ENCODE results near the gene ARVCF. TPM values are rescaled to one million over a fixed set of nuclear protein-coding genes. Genes with fewer than 3 reads are reported as not detected.

ARVCF gene
- total and polyA plus RNA-seq, 9 of the 15 experiments (the other 6 are each of a cell fraction or from before 2014, with no cell fraction given): 0.03 to 97.4 (median 15.6) TPM

DNA sequence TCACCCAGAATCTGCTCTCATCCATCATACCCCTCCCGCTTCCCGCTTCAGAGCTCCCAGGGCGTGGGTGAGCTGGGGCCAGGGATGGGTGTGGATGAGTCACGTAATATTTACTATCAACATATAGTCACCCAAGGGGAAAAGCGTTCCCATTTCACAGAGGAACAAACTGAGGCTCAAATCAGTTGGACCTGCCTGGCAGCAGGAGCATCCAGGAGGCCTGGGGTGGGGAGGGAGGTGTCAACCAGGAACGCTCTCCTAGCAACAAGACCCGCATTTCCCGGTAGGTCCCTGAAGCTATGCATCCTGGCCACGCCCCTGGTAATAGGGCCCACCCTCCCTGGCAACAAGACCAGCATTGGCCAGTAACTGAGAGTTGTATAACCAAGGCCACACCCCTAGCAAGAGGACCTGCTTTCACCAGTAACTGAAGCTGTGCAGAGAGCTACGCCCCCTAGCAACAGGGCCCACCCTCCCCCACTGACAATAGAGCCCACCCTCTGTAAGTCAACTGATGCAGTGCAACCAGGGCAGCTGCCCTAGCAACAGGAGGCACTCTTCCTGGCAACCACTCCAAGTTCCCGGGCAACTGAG lies 42.3 kb downstream of the ARVCF start (continued):
- TF ChIP-seq ESRRA (IDR thresholded peaks at IDR 0.05; ENCODE audit: borderline replicate concordance, low read depth): peak; percentile 54; the same call in 1 of the 2 replicates
- peak; percentile 100 for TF ChIP-seq SMARCA5 (IDR thresholded peaks at IDR 0.05)
- peak; percentile 47; the same call in 1 of the 2 replicates for TF ChIP-seq E2F3 (CRISPR knock-in tag; IDR thresholded peaks at IDR 0.05)
- no peak for TF ChIP-seq ZNF197 (CRISPR knock-in tag; IDR thresholded peaks at IDR 0.05; ENCODE audit: low read depth)
- TF ChIP-seq CBX1 (IDR thresholded peaks at IDR 0.05; ENCODE audit: low read depth): peak; percentile 99
- no peak for TF ChIP-seq ZNF12 (CRISPR knock-in tag; IDR thresholded peaks at IDR 0.05)
- TF ChIP-seq, protein P1, sequence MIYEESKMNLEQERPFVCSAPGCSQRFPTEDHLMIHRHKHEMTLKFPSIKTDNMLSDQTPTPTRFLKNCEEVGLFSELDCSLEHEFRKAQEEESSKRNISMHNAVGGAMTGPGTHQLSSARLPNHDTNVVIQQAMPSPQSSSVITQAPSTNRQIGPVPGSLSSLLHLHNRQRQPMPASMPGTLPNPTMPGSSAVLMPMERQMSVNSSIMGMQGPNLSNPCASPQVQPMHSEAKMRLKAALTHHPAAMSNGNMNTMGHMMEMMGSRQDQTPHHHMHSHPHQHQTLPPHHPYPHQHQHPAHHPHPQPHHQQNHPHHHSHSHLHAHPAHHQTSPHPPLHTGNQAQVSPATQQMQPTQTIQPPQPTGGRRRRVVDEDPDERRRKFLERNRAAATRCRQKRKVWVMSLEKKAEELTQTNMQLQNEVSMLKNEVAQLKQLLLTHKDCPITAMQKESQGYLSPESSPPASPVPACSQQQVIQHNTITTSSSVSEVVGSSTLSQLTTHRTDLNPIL (CRISPR knock-in tag; IDR thresholded peaks at IDR 0.05): no peak
- TF ChIP-seq, protein P2, sequence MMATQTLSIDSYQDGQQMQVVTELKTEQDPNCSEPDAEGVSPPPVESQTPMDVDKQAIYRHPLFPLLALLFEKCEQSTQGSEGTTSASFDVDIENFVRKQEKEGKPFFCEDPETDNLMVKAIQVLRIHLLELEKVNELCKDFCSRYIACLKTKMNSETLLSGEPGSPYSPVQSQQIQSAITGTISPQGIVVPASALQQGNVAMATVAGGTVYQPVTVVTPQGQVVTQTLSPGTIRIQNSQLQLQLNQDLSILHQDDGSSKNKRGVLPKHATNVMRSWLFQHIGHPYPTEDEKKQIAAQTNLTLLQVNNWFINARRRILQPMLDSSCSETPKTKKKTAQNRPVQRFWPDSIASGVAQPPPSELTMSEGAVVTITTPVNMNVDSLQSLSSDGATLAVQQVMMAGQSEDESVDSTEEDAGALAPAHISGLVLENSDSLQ (IDR thresholded peaks at IDR 0.05): no peak
- TF ChIP-seq PHF20 (IDR thresholded peaks at IDR 0.05; ENCODE audit: partially characterized antibody): peak; percentile 82
- TF ChIP-seq, protein P3, sequence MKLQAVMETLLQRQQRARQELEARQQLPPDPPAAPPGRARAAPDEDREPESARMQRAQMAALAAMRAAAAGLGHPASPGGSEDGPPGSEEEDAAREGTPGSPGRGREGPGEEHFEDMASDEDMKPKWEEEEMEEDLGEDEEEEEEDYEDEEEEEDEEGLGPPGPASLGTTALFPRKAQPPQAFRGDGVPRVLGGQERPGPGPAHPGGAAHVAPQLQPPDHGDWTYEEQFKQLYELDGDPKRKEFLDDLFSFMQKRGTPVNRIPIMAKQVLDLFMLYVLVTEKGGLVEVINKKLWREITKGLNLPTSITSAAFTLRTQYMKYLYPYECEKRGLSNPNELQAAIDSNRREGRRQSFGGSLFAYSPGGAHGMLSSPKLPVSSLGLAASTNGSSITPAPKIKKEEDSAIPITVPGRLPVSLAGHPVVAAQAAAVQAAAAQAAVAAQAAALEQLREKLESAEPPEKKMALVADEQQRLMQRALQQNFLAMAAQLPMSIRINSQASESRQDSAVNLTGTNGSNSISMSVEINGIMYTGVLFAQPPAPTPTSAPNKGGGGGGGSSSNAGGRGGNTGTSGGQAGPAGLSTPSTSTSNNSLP (IDR thresholded peaks at IDR 0.05; ENCODE audit: borderline replicate concordance, low read depth, low read length): 0 out of 2 replicates have a peak, but pooled peaks have one; percentile 6
- TF ChIP-seq MBD2 (IDR thresholded peaks at IDR 0.05; ENCODE audit: borderline replicate concordance, low read depth): peak; percentile 64; the same call in 1 of the 2 replicates
- 0 out of 2 replicates have a peak, but pooled peaks have one; percentile 20 for TF ChIP-seq ETV1 (tag; conservative IDR thresholded peaks at IDR 0.05; ENCODE audit: low read depth)
- peak; percentile 70; the same call in 1 of the 2 replicates for TF ChIP-seq MXI1 (IDR thresholded peaks at IDR 0.05; ENCODE audit: low read depth, low read length)
- no peak for TF ChIP-seq ZNF431 (CRISPR knock-in tag; IDR thresholded peaks at IDR 0.05)
- TF ChIP-seq EGR1 (conservative IDR thresholded peaks at IDR 0.05): peak; percentile 84
- TF ChIP-seq, protein P4, sequence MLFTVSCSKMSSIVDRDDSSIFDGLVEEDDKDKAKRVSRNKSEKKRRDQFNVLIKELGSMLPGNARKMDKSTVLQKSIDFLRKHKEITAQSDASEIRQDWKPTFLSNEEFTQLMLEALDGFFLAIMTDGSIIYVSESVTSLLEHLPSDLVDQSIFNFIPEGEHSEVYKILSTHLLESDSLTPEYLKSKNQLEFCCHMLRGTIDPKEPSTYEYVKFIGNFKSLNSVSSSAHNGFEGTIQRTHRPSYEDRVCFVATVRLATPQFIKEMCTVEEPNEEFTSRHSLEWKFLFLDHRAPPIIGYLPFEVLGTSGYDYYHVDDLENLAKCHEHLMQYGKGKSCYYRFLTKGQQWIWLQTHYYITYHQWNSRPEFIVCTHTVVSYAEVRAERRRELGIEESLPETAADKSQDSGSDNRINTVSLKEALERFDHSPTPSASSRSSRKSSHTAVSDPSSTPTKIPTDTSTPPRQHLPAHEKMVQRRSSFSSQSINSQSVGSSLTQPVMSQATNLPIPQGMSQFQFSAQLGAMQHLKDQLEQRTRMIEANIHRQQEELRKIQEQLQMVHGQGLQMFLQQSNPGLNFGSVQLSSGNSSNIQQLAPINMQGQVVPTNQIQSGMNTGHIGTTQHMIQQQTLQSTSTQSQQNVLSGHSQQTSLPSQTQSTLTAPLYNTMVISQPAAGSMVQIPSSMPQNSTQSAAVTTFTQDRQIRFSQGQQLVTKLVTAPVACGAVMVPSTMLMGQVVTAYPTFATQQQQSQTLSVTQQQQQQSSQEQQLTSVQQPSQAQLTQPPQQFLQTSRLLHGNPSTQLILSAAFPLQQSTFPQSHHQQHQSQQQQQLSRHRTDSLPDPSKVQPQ (CRISPR knock-in tag; IDR thresholded peaks at IDR 0.05; ENCODE audit: borderline replicate concordance): no peak
- 0 out of 2 replicates have a peak, but pooled peaks have one; percentile 49 for TF ChIP-seq FOSL1 (tag; conservative IDR thresholded peaks at IDR 0.05)
- TF ChIP-seq, protein P5, sequence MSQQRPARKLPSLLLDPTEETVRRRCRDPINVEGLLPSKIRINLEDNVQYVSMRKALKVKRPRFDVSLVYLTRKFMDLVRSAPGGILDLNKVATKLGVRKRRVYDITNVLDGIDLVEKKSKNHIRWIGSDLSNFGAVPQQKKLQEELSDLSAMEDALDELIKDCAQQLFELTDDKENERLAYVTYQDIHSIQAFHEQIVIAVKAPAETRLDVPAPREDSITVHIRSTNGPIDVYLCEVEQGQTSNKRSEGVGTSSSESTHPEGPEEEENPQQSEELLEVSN (IDR thresholded peaks at IDR 0.05; ENCODE audit: borderline replicate concordance in 1 of 2, extremely low read depth in 1 of 2, insufficient read depth in 1 of 2, insufficient read length in 1 of 2, low read depth in 1 of 2, low read length in 1 of 2, poor library complexity in 1 of 2, severe bottlenecking in 1 of 2): peak; percentile 4 to 33
- TF ChIP-seq U2AF1 (optimal IDR thresholded peaks at IDR 0.05; ENCODE audit: low read depth, low read length): no peak

Measured in K562 (cell line).